DLD1 (cell line): ENCODE measurements around the gene MINDY4.

Experiments
- in situ Hi-C: cut with HindIII; loops from 2 replicates; pipeline ENCODE4 v1.10.0; 2017; ENCODE audit warnings: low sequenced_read_pairs

The MINDY4 gene

DNA sequence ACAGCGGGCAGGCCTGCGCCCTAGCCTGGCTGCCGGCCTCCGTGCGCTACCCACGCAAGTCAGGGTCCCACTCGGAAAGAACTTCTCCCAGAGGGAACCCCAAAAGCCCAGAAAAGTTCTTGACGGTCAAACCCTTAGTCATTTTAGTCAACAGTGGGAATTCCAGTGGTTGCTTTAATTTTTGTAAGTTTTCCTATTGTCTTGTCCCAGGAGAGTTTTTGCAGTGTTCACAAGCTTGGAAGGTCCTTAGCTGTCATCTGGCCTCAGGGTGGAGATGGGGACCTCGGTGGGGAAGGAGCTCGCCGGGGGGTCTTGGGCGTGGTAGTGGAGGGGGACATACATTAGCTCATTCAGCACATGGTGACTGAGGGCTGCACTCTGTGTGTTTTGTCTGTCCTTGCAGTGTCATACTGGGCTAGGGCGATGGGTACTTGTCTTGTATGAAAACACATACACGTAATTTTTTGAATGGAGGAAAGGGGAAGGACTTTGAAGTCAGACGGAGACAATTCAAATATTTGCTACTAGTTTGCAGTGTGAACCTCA, 736 bp downstream of the MINDY4 start:
- in situ Hi-C loops, result no loop called here

DNA sequence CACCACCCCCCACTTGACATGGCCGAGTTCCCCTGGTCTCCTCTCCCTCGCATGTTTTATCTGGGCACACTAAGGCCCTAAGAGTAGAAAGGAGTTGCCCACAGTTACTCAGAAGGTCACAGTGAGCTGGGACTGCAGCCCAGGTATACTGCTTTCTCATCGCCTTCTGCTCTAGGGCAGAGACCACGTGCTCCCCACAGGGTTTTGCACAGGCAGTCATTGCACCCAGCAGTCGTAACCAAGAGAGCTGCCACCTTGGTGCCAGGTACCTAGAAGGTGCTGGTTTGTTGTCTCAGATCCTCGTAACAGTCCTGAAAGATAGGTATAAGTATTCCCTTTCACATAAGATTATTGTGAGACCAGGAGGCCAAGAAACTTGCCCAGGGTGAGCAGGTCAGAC, 1.8 kb downstream of the MINDY4 start:
- in situ Hi-C loops, result no loop called here

DNA sequence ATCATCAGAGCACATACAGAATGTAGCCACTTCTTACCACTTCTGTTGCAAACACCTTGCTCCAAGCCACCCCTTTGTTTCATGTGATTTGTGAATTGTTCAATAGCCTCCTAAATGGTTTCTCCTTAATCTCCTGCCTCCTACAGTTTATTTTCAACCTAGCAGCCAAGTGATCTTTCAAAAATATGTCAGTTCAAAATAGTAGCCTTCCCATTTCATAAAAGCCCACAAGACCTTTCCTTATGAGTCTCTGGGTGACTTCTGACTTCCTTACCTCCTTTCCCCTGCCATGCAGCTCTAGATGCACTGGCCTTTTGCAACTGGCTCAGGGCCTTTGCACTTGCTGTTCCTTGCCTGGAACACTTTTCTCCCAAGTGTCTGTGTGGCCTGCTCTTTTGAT, 4.8 kb downstream of the MINDY4 start:
- in situ Hi-C loops, result loop anchor here (25.0 kb wide), 1 partner anchor 336 kb away; no protein-coding TSS in a partner anchor

DNA sequence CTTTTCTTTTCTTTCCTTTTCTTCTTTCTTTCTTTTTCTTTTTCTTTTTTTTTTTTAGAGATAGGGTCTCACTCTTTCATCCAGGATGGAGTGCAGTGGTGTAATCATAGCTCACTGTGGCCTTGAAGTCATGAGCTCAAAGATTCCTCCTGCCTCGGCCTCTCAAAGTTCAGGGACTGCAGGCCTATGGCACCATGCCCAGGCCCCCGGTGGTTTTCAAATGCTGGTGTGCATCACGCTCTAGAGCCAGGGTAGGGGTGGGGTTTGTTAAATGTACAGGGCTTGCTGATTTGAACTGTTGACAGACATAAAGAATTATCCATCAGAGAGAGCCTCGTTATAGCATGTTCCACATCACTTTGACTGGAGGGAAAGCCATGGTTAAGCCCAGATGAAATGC, 5.8 kb downstream of the MINDY4 start:
- in situ Hi-C loops, result loop anchor here (25.0 kb wide), 1 partner anchor 335 kb away; no protein-coding TSS in a partner anchor

DNA sequence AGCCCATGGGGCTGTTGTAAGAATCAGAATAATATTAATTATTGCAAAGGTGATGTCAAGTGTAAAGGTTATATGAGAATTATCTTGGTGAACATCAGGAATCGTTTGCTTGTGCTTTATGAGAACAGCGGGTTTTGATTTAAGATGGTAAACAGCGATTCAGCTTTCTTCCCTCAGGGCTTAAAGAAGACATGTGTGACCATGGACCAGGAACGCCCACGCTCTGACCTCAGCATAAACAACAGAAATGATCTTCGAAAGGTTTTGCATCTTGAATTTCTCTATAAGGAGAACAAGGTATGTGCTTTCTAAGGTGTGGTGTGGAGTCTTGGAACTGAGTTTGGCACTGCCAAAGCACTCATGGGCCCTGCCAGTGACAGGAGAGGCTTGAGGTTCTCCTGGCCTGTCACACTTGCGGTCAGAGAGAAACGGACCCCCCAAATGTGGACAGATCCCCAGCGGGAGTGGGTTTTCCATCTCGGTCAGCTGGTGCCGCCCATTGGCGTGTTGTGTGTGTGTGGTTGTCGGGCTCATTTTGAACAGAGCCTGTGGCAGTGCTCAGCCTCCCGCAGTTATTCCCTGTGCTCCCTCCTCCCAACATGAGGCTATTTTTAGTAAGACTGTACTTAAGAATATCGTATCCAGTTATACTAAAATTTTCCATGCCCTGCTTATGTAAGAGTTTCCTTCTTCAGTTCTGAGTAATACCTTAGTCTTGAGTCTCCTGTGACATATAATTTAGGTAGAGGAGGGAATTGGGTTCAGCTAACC, 7.2 kb downstream of the MINDY4 start:
- in situ Hi-C loops, result loop anchor here (25.0 kb wide), 1 partner anchor 334 kb away; no protein-coding TSS in a partner anchor

DNA sequence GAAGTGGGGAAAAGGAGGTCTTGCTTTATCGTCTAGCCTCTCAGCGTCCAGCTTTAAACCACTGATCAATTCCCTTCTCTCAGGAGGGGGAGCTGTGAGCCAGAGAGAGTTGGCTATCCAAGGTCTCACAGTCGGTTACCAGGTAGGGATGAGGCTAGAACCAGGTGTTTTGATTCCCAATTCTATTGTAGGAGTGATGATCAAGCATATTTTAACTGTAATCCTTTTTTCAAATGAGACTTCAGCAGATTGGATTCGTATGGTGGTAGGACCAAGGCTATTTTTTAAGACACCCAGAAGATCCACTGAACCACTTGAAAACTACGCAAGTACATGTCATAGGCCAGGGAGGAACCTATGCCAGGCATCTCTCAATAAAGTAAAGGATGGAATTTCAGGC, 8.4 kb downstream of the MINDY4 start:
- in situ Hi-C loops, result loop anchor here (25.0 kb wide), 1 partner anchor 333 kb away; no protein-coding TSS in a partner anchor

DNA sequence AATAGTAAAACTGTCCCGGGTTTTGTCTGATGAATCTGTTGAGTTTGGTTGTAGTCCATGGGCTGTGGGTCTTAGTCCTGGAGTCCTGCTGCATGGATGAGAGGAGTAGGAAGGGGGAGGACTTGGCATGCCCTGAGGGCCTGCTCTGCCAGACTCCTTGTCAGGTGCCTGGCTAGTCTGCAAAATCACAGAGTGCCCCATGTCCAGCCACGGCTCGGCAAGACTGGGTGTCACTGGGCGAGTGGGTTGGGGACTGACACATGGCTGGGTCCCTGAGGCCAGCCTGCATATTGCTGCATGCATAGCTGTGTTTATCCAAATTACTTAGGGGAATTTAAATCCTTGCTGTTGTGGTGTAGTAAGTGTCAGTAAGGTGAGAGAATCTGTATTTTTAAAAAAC, 9.7 kb downstream of the MINDY4 start:
- in situ Hi-C loops, result loop anchor here (25.0 kb wide), 1 partner anchor 331 kb away; no protein-coding TSS in a partner anchor

DNA sequence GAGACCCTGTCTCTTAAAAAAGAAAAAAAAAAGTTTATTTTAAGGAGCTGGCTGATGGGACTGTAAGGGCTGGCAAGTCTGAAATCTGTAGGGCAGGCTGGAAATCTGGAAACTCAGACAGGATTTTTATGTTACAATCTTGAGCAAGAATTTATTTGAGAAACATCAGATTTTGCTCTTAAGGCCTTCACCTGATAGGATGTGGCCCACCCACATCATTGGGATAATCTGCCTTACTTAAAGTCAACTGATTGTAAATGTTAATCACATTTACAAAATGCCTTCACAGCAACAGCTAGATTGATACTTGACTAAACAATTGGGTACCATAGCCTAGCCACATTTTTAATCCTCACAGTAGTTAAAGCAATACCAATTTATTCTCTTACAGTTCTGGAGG, 11.5 kb downstream of the MINDY4 start:
- in situ Hi-C loops, result loop anchor here (25.0 kb wide), 1 partner anchor 330 kb away; no protein-coding TSS in a partner anchor

DNA sequence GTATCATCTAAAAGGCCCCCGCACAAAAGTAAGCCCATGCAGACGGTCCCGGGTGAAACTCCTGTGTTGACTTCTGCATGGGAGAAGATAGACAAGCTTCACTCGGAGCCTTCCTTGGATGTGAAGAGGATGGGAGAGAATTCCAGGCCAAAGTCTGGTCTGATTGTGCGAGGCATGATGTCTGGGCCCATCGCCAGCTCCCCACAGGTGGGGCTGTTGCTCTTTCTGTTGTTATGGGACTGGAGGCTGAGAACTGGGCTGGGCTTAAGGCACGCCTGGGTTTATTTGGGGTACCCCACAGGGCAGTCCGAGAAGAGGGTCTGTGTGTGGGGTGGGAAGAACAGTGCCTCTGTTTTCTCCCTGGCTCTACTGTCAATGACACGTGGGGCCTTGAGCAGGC, 14.6 kb downstream of the MINDY4 start:
- in situ Hi-C loops, result loop anchor here (25.0 kb wide), 1 partner anchor 327 kb away; no protein-coding TSS in a partner anchor

DNA sequence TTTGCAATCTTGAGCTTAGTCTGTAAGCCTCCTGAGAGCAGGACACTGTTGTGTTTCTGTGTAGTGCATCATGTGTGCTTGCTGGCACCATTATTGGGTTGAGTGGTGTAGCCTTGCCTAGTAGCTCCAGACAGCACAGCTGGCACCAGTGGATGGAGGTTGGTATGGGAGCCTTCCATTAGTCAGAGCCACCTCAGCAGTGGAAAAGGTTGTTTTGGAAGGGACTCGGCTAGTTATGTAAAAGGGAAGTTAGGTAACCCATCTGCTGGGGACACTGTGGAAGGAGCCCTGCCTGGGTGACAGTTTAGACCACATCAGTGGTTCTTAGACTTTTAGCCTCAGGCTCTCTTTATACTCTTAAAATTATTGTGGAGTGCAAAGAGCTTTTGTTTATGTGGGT, 16.3 kb downstream of the MINDY4 start:
- in situ Hi-C loops, result loop anchor here (25.0 kb wide), 1 partner anchor 325 kb away; no protein-coding TSS in a partner anchor

DNA sequence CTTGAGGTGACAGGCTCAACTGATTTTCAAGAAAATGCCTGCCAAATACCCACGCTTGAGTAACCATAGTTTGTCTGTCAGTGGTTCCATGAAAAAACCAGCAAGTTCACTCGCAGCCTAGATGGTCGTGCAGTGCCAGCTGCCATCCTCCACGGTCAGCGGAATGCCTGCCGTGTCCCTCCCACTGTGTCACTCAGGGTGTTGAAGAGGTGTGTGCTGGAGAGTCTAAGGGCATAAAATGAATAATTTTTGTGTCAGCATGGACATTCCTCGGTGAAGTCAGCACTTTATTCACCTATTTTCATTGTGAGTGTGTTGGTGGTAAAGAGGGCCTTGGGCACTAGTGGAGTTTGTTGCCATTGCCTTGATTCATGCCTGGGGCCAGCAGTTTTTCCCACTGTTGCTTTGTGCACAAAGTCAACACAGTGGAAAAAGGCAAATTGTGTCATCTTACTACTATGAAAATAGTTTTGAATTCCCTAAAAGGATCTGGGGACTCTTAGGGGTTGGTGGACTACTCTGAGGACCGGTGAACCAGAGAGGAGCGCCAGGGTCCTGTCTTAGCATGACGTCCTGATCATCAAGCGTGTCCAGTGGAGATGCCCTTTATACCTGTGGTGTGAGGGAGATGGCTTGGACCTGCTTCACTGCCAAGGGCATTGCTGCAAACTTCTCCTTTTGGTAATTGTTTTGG, 17.6 kb downstream of the MINDY4 start:
- in situ Hi-C loops, result loop anchor here (25.0 kb wide), 1 partner anchor 324 kb away; no protein-coding TSS in a partner anchor

DNA sequence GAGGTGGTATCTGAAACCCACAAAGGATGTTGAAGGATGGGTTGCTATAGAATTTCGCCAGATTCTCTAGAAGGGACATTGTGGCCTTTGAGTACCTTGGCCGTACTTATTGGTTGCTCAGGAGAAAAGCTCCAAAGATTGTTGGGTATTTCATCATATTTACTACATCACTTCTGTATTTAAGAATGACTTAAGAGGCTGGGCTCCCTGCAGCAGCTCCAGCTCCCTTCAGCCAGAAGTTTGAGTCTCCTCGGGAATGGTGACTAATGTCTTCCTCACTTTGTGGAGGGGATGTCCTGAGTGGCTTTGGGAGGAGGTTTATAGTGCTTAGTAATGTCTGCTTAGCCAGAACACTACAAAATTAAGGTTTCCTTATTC, 18.1 kb downstream of the MINDY4 start:
- in situ Hi-C loops, result loop anchor here (25.0 kb wide), 1 partner anchor 323 kb away; no protein-coding TSS in a partner anchor

DNA sequence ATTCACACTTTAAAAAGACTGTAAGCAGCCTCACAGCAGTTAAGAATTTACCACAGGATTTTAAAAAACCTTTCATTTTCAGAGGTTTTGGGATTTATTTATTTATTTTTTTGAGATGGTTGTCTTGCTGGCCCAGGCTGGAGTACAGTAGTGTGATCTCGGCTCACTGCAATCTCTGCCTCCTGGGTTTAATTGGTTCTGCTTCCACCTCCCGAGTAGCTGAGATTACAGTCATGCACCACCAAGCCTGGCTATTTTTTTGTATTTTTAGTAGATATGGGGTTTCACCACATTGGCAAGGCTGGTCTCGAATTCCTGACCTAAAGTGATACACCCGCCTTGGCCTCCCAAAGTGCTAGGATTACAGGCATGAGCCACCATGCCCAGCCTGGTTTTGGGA, 19.1 kb downstream of the MINDY4 start:
- in situ Hi-C loops, result loop anchor here (25.0 kb wide), 1 partner anchor 322 kb away; no protein-coding TSS in a partner anchor

DNA sequence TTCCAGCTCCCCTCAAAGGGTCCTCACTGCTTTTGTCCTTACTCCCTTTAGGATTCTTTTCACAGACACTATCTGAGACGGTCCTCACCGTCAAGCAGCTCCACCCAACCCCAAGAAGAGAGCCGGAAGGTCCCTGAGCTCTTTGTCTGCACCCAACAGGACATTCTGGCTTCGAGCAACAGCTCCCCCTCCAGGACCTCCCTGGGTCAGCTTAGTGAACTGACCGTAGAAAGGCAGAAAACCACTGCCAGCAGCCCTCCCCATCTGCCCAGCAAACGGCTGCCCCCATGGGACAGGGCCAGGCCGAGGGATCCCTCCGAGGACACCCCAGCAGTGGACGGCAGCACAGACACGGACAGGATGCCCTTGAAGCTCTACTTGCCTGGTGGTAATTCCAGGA, 19.9 kb downstream of the MINDY4 start:
- in situ Hi-C loops, result loop anchor here (25.0 kb wide), 1 partner anchor 321 kb away; no protein-coding TSS in a partner anchor

DNA sequence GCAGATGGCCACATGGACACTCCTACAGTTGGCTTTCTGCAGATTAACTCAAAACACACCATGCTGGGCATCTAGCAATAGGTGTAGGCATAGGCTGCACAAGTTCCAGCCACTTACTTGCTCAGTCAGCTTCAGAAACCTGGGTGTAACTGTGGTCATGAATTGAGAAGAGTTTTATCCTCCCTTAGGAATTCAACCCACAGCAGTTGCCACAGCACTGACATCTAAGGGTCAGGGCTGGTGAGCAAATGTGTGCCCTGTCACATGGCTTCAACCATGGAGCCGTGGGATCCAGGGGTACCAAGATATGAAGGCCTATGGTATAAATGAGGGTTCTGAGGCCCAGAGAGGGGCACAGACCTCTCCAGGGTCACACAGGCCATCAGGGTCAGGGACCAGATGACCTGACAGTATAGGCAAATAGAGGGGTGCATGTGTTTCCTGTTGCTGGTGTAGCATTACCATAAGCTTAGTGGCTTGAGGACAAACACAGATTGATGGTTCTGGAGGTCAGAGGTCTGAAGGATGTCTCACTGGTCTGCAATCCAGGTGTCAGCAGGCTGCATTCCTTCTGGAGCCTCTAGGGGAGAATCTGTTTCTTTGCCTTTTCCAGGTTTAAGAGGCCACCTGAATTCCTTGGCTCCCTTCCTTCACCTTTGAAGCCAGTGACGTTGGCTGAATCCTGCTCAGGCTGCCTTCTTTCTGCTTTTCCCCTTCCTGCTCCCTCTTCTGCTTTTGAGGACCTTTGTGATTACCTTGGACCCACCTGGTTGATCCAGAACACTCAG, 24.1 kb downstream of the MINDY4 start:
- in situ Hi-C loops, result loop anchor here (25.0 kb wide), 1 partner anchor 317 kb away; no protein-coding TSS in a partner anchor

DNA sequence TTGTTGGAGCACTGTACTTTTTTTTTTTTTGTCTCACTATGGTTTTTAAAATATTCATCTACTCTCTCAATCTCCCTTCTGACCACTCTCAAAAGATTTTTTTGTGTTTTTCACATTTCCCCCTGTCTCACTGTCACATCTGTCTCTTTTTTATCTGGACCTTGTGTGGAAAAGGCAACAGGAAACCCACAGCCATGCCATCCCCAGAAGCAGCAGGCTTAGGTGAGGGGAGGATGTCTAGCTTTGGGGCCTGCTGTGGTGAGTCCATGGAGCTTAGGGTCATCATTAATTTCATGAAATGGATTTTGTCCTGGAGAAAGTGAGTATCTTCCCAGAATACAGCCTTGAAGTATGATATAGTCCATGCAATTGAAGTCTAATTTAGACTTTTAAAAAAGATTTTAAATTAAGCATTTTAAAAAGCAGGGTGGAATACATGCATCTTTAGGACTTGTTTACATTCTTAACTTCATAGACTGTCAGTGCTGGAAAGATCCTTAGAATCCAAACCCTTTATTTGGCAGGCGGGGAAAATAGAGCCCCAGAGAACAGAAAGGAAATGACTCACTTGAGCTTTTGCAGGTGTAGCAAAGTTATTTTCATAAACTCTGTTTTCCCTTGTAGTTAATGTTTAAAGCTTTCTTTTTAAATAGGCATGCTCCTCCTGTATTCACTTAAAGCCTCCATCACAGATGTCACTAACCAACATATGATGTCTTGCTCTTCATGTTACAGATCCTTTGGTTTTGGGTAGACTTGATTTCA, 25.1 kb downstream of the MINDY4 start:
- in situ Hi-C loops, result loop anchor here (25.0 kb wide), 1 partner anchor 316 kb away; no protein-coding TSS in a partner anchor

DNA sequence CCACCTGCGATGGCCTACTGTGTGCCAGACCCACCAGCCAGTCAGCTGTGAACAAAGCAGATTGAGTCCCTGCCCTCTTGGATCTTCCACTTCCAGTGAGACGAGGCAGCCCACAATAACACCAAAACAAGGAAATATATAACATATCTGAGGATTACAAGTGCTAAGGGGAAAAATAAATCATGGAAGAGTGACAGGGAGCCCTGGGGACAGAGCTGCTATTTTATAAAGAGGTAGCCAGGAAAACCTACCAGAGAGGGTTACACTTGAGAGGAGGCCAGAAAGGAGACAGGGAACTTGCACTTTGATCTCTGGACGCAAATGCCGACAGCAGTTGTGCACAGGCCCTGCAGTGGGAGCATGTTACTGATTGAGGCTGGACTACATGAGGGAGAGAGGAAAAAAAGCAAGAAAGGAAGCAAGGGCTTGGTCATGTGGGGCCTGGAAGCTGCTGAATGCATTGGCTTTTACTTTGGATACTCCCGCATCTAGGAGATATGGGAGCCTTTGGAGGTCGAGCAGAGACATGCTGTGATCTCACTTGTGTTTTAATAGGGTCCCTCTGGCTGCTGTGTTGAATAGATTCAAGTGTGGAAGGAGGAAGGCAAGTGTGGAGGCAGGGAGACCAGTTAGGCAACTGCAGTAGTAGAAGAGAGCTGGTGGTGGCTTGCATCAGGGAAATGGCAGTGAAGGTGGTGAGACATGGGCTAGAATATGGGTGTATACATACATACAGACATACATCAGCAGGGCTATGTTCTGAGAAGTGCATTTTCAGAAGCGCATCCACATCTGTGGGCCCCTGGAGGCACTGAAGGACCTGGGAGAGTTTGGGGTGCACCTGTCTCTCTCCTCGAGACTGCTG, 26.2 kb downstream of the MINDY4 start:
- in situ Hi-C loops, result loop anchor here (25.0 kb wide), 1 partner anchor 315 kb away; no protein-coding TSS in a partner anchor

DNA sequence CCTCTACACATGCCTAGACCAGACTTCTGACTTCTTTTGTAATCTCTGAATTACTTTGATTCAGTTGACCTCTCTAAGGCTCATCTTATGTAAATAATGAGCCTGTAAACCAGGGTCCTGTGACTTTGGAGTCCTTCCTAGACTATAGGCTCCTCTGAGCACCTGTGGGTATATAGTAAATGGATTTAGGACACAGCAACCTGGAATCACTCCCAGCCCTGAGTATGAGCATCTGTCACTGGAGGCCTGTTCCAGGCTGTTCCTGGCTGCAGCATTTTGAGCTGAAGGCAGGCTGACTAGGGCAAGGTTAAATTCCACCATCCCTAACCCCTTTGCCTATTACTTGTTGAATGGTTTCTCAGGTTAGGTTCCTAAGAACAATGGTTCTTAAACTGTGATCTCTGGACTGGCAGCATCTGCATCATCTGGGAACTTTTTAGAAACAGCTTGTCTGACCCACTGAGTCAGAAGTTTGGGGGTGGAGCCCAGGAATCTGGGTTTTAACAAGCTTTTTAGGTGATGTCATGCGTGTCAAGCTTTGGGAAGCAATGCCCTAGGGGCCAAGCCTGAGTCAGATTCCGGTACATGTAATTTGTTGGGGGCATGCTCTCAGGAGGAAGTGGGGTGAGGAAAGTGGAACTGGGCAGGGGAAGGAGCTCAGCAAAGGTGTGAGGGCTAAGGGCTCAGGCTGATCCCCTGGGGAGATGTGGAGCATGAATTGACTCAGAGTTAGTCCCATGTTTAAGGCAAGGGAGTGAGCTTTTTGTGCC, 28.2 kb downstream of the MINDY4 start:
- in situ Hi-C loops, result loop anchor here (25.0 kb wide), 1 partner anchor 313 kb away; no protein-coding TSS in a partner anchor
